Type B pancreatic cell (in vitro differentiated cells): Measurements from ENCODE around the gene APOL2. TPM values are rescaled to one million over a fixed set of nuclear protein-coding genes. Genes with fewer than 3 reads are reported as not detected.

ENCODE experiments used
- DNase-seq: peaks from one replicate; pipeline ENCODE4 v3.0.0; 2021; ENCODE audit warnings: mixed read lengths; ENCODE audit not compliant: unreplicated experiment; ENCODE audit errors: extremely low spot score
- H3K27ac Mint-ChIP-seq: 2 replicates; pipeline ENCODE4 v1.8.0; 2021; ENCODE audit warnings: mild to moderate bottlenecking, mixed read lengths
- H3K27me3 Mint-ChIP-seq: 2 replicates; pipeline ENCODE4 v1.8.0; 2021; ENCODE audit warnings: mixed read lengths
- H3K36me3 Mint-ChIP-seq: 2 replicates; pipeline ENCODE4 v1.8.0; 2021; ENCODE audit warnings: mixed read lengths
- H3K4me1 Mint-ChIP-seq: one replicate; pipeline ENCODE4 v1.8.0; 2021; ENCODE audit warnings: mixed read lengths; ENCODE audit not compliant: unreplicated experiment
- H3K4me3 Mint-ChIP-seq: 2 replicates; pipeline ENCODE4 v1.8.0; 2021; ENCODE audit warnings: mild to moderate bottlenecking, mixed read lengths
- H3K9me3 Mint-ChIP-seq: 2 replicates; pipeline ENCODE4 v1.8.0; 2021; ENCODE audit warnings: mixed read lengths
- CTCF ChIP-seq: fragments of 200-600 bp; sonication (generic); conservative IDR thresholded peaks from 2 replicates; pipeline ENCODE4 v1.5.0; 2021; ENCODE audit warnings: antibody characterized with exemption, mild to moderate bottlenecking
- total RNA-seq: library from RNA; stranded (reverse); gene quantifications from 2 replicates; pipeline ENCODE4 v1.2.1, GENCODE V29; 2021; ENCODE audit warnings: low replicate concordance

The APOL2 gene
- total RNA-seq, 1 donor from 2014 or later = 23.7 TPM

- Mint-ChIP-seq H3K27me3 (no peaks in the 10 kb centered on the region), H3K4me3 (no peak overlapping the region), H3K4me1 (peaks cover 12% of the 10 kb centered on the region), H3K27ac (no peak overlapping the region), H3K9me3 (no peaks in the 10 kb centered on the region), H3K36me3 (peaks cover 22% of the 10 kb centered on the region)
- no peak for TF ChIP-seq CTCF
- no peak for DNase-seq
These were observed 46.2 kb upstream of the APOL2 start for GRCh38 chr22:36285545-36285944.

- Mint-ChIP-seq H3K36me3 (peaks cover 21% of the 10 kb centered on the region), H3K4me3 (no peak overlapping the region), H3K4me1 (peaks cover 12% of the 10 kb centered on the region), H3K9me3 (no peaks in the 10 kb centered on the region), H3K27me3 (no peaks in the 10 kb centered on the region), H3K27ac (no peak overlapping the region)
- TF ChIP-seq CTCF = no peak
- DNase-seq = no peak
These were observed 45.7 kb upstream of the APOL2 start for GRCh38 chr22:36285017-36285416.

- no peak for TF ChIP-seq CTCF
- Mint-ChIP-seq H3K27me3 (no peaks in the 10 kb centered on the region), H3K4me1 (peaks cover 12% of the 10 kb centered on the region), H3K4me3 (no peak overlapping the region), H3K36me3 (peaks cover 15% of the 10 kb centered on the region), H3K9me3 (no peaks in the 10 kb centered on the region), H3K27ac (no peak overlapping the region)
- DNase-seq = no peak
These were observed 44.8 kb upstream of the APOL2 start for GRCh38 chr22:36284171-36284571.

- Mint-ChIP-seq H3K27me3 (no peaks in the 10 kb centered on the region), H3K27ac (no peak overlapping the region), H3K4me1 (peaks cover 12% of the 10 kb centered on the region), H3K9me3 (no peaks in the 10 kb centered on the region), H3K4me3 (no peak overlapping the region), H3K36me3 (peaks cover 15% of the 10 kb centered on the region)
- no peak for DNase-seq
- no peak for TF ChIP-seq CTCF
These were observed 43.1 kb upstream of the APOL2 start for GRCh38 chr22:36282328-36282831.

GRCh38 chr22:36281781-36282327, 42.5 kb upstream of the APOL2 start:
- no peak for TF ChIP-seq CTCF
- H3K36me3 Mint-ChIP-seq = peaks cover 10% of the 10 kb centered on the region
- no peak overlapping the region for H3K4me3 Mint-ChIP-seq
- H3K4me1 Mint-ChIP-seq = peaks cover 9% of the 10 kb centered on the region
- no peaks in the 10 kb centered on the region for H3K27me3 Mint-ChIP-seq
- DNase-seq = no peak
- no peak overlapping the region for H3K27ac Mint-ChIP-seq
- H3K9me3 Mint-ChIP-seq = no peaks in the 10 kb centered on the region
